Adipocyte (in vitro differentiated cells): ENCODE results near the gene LNX2.
A peak's percentile ranks its signal among the peaks of the same experiment; 100 is the strongest.

Experiments
- DNase-seq: peaks from one replicate; pipeline ENCODE4 v3.0.0-alpha.2; 2015; ENCODE audit warnings: low read depth
- H3K27me3 ChIP-seq: replicated peaks from 2 replicates; pipeline ENCODE4 v1.7.0; 2013; ENCODE audit warnings: mild to moderate bottlenecking, low read length, moderate library complexity; ENCODE audit not compliant: control insufficient read depth, insufficient read depth
- H3K36me3 ChIP-seq: 2 replicates; pipeline ENCODE4 v1.7.0; 2013; ENCODE audit warnings: low read length, mild to moderate bottlenecking, moderate library complexity; ENCODE audit not compliant: control insufficient read depth, insufficient read depth, severe bottlenecking
- H3K4me1 ChIP-seq: 2 replicates; pipeline ENCODE4 v1.7.0; 2013; ENCODE audit warnings: mild to moderate bottlenecking, low read length, moderate library complexity; ENCODE audit not compliant: control insufficient read depth, insufficient read depth
- H3K4me3 ChIP-seq: 2 replicates; pipeline ENCODE4 v1.7.0; 2013; ENCODE audit warnings: mild to moderate bottlenecking, low read length, moderate library complexity
- H3K9ac ChIP-seq: 2 replicates; pipeline ENCODE4 v1.7.0; 2013; ENCODE audit warnings: mild to moderate bottlenecking, low read length, moderate library complexity
- H3K9me3 ChIP-seq: 2 replicates; pipeline ENCODE4 v1.7.0; 2013; ENCODE audit warnings: mild to moderate bottlenecking, low read length, moderate library complexity; ENCODE audit not compliant: control insufficient read depth

LNX2 gene

DNA sequence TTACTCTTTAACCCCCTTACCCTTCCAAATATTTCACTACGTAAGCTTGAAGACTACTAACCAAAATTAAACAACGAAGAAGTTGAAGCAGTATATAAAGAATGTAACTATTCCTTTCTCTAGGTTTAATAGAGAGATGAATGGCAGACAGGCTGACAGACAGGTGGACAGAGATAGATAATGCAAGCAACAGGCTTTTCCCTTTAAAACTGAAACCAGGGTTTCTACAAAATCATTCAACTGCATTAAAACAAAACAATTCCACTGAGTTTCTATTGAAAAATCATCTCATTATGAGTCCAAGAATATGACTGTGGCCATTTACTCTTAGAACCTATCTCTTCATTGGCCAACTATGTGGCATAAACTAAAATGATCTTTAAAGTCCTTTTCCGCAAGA is 15.2 kb downstream of the LNX2 start:
- Histone ChIP-seq H3K27me3 (no peaks in the 10 kb centered on the region), H3K4me3 (no peak overlapping the region), H3K36me3 (no peaks in the 10 kb centered on the region), H3K9ac (no peak overlapping the region), H3K4me1 (peaks cover 21% of the 10 kb centered on the region), H3K9me3 (no peaks in the 10 kb centered on the region)
- DNase-seq = no peak

DNA sequence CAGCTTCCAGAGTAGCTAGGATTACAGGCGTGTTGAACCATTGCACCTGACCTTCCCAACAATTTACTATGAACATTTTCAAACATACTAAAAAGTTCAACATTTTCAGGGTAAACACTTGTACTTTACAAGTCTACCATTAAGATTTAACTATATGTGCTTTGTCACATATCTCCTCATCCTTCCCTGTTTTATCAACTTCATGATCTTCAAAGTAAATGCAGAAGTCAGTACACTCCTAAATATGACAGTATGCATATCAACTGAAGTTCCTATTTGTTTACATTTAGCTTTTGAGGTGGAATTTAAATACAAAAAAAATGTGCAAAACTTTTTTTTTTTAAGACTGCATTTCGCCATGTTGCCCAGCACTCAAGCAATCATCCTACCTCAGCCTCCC is 18.5 kb downstream of the LNX2 start:
- H3K4me1 ChIP-seq = peaks cover 21% of the 10 kb centered on the region
- H3K27me3 ChIP-seq = no peaks in the 10 kb centered on the region
- no peaks in the 10 kb centered on the region for H3K9me3 ChIP-seq
- no peak overlapping the region for H3K4me3 ChIP-seq
- H3K36me3 ChIP-seq = no peaks in the 10 kb centered on the region
- no peak overlapping the region for H3K9ac ChIP-seq
- DNase-seq = no peak

DNA sequence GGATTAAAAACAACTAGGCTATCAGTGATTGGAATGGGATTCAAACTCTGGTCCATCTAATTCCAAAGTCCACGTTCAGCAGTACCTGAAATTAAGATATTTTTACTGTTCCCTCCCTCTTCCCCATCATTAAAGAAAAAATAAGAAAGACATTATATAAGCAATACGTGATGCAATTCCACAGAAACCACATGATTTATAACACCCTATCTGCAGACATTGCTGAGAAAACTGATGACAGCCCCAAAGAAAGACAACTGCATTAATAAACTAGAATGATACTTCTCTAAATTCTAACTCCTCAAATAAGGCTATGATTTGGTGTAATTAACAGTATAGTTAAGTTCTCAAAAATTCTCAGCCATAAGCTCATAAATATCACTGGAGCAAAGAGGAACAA is 19.1 kb downstream of the LNX2 start:
- DNase-seq = no peak
- H3K27me3 ChIP-seq = no peaks in the 10 kb centered on the region
- H3K9me3 ChIP-seq = no peaks in the 10 kb centered on the region
- H3K4me3 ChIP-seq = no peak overlapping the region
- no peak overlapping the region for H3K9ac ChIP-seq
- H3K36me3 ChIP-seq = no peaks in the 10 kb centered on the region
- H3K4me1 ChIP-seq = peaks cover 18% of the 10 kb centered on the region

DNA sequence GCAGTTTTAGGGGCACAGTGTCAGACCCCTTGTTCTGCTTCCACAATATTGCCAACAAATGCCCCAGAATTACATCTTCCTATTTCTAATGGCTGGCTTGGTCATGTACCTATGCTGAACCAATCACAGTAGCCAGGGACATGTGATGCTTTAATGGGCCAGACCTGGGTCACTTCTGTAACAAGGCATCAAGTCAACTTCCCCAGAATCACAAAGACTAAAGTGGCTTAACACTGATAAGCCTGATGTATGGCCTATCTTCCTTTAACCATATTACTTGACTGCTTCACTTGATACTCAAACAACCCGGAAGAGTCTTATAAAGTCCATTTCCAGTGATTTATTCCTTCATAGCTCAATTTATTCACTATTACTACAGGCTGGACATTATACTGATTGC is 19.6 kb downstream of the LNX2 start:
- no peak overlapping the region for H3K9ac ChIP-seq
- no peaks in the 10 kb centered on the region for H3K36me3 ChIP-seq
- no peak overlapping the region for H3K4me3 ChIP-seq
- no peak for DNase-seq
- H3K4me1 ChIP-seq = peaks cover 14% of the 10 kb centered on the region
- H3K27me3 ChIP-seq = no peaks in the 10 kb centered on the region
- H3K9me3 ChIP-seq = no peaks in the 10 kb centered on the region

DNA sequence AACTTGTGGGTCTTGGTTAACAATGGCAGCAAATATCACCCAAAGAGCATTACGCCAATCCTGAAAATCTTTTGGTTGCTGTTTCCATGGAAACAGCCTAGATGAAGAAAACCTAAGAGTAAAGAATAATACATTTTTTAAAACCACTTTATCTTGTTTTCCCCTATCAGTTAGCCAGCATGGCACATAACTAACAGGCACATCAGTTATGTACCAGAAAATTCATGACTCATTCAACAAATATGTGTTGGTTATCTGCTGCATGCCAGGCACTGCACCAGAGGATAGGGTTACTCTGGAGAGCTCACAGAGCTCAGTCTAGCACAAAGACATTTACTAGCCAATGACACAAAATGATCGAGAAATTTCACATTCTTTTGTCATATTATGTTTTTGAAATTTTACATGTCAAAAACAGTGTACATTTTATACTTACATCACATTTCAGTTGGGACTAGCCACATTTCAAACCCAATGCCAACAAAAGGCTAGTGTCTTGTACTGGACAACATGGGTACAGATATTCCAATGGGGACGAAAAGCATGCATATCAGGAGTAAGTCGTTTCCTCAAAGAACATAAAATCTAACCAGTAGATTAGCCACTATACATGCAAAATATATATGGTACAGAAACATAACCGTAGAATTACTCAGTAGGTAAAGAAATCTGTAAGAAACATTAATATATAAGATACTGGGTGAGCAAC is 20.3 kb downstream of the LNX2 start:
- Histone ChIP-seq H3K4me3 (no peak overlapping the region), H3K9ac (no peak overlapping the region), H3K27me3 (no peaks in the 10 kb centered on the region), H3K36me3 (no peaks in the 10 kb centered on the region), H3K4me1 (peaks cover 7% of the 10 kb centered on the region), H3K9me3 (no peaks in the 10 kb centered on the region)
- DNase-seq = peak; percentile 76

DNA sequence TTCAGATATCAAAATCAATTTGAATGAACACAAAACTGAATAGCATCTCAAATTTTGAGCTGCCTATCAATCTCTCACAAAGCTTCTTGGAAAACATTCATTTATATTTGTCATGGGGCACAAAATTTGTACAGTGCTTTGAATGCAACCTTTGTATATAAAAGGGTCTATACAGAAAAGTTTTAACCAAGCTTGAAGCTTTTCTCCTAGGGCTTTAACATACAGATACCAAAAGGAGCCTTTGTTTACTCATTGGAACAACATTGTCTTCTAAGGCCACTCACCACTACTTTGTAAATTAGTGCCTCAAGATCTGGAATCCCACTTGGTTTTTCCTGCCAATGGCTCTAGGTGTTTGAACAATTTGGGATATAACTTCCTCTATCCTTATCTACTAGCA is 21.2 kb downstream of the LNX2 start:
- H3K4me1 ChIP-seq = peaks cover 7% of the 10 kb centered on the region
- no peak for DNase-seq
- H3K9ac ChIP-seq = no peak overlapping the region
- H3K9me3 ChIP-seq = no peaks in the 10 kb centered on the region
- H3K36me3 ChIP-seq = no peaks in the 10 kb centered on the region
- H3K4me3 ChIP-seq = no peak overlapping the region
- no peaks in the 10 kb centered on the region for H3K27me3 ChIP-seq

DNA sequence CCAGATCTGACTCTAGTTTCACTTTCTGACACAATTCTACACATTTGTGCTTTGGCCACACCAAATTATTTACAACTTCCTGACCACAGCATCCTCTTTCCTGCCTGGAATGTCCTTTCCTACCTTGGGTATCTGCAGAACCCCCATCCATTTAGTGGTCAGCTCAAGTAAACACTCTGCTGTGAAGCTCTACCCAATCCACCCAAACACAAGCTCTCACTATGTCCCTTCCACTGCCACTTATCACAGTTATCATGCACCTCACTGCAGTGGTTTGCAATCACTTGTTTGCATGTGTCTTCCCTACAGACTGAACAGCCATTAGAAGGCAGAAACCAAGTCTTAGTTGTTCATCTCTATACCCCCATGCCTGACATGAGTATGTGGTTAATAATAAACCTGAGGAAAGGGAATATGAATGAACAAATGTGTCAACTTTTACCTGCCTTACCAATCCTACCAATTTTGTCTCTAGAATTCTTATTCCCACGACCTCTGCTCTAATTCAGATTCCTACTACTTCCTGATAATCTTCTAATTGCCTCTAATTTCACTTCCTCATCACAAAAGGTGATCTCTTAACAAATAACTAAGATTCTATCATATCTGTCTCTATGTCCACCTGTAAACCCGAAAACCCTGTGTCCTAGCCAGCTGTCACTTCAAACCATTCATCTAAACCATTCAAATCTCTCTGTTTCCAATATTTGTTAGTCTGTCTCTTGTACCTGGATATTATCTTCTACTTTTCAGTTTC is 25.1 kb downstream of the LNX2 start:
- no peak for DNase-seq
- Histone ChIP-seq H3K4me3 (no peak overlapping the region), H3K9me3 (no peaks in the 10 kb centered on the region), H3K4me1 (peaks cover 7% of the 10 kb centered on the region), H3K27me3 (no peaks in the 10 kb centered on the region), H3K9ac (no peak overlapping the region), H3K36me3 (no peaks in the 10 kb centered on the region)

DNA sequence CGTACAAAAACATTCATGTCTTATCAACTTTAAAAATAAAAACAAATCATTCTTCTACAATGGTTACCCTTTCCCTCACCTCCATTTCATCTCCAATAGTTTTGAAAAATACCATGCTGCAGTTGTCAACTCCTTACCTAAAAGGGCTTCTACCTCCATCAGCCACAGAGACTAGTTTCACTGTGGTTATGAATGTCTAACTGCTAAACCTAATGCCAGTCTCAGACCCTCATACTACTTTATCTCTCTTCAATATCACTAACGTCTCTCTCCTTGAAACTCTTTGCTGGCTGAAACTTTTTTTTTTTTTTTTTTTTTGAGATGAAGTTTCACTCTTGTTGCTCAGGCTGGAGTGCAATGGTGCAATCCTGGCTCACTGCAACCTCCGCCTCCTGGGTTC is 27.1 kb downstream of the LNX2 start:
- H3K36me3 ChIP-seq = no peaks in the 10 kb centered on the region
- no peak overlapping the region for H3K9ac ChIP-seq
- no peak overlapping the region for H3K4me3 ChIP-seq
- H3K4me1 ChIP-seq = no peaks in the 10 kb centered on the region
- H3K9me3 ChIP-seq = no peaks in the 10 kb centered on the region
- DNase-seq = no peak
- no peaks in the 10 kb centered on the region for H3K27me3 ChIP-seq

DNA sequence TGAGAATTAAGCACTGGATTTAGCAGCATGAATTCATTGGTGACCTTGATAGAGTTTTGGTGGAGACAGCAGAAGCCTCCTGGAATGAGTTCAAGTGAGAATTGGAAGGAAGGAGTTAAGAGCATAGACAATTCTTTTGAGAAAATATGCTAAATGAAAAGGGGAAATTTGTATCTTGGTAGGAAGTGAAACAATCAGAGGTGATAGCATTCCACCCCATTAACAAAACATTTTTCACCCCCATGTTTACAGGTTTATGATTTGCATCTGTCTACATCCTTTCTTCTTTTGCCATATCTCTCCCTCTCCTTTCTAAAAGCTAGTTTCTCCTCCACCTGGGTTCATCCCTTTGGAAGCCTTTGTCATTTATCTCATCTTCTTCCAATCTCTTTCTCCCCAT is 27.5 kb downstream of the LNX2 start:
- Histone ChIP-seq H3K27me3 (no peaks in the 10 kb centered on the region), H3K36me3 (no peaks in the 10 kb centered on the region), H3K9ac (no peak overlapping the region), H3K9me3 (no peaks in the 10 kb centered on the region), H3K4me3 (no peak overlapping the region), H3K4me1 (no peaks in the 10 kb centered on the region)
- no peak for DNase-seq

DNA sequence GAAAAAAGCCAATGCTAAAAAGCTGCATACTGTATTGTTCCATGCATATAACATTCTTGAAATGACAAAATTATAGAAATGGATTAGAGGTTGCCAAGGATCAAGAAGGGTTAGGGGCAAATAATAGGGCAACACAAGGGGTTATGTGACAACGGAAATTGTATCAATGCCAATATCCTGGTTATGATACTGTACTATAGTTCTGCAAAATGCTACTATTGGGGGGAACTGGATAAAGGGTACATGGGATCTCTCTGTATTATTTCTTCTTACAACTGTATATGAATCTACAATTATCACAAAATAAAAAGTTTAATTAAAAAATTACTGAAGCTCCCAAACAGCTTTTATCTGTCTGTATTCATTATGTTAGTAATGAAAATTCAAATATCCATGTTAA is 31.9 kb downstream of the LNX2 start:
- Histone ChIP-seq H3K36me3 (no peaks in the 10 kb centered on the region), H3K9me3 (no peaks in the 10 kb centered on the region)

DNA sequence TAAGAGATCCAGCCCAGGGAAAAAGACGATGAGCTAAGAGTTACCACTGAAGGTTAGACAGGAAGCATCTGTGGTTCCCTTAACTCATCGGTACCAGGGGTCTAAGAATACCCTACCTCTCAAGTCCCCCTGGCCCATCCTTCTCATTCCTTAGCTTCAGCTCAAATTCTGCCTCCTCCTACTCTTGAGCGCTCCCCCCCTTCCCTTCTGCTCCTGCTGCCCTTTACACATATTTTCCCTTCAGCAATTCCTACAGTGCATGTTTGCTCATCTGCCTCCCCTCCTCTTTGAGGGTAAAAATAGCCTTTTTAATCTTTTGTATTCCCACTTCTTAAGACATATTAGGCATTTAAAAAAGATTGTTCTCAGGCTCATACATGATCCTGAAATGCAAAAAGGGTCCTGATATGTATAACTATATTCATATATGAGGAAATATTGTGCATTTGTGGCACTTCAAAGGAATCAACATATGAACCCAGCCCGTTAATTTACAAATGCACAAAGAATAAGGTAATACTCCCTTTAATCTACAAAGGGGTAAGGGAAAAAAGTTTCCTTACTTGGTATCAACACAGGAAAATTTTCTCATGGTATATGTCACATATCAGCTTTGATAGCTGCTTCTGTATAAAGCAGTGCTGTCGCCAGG is 33.1 kb downstream of the LNX2 start:
- no peaks in the 10 kb centered on the region for H3K27me3 ChIP-seq
- no peaks in the 10 kb centered on the region for H3K9me3 ChIP-seq
- no peaks in the 10 kb centered on the region for H3K36me3 ChIP-seq
- no peak for DNase-seq
- no peak overlapping the region for H3K9ac ChIP-seq
- H3K4me3 ChIP-seq = no peak overlapping the region
- H3K4me1 ChIP-seq = peaks cover 4% of the 10 kb centered on the region

More for the DNA sequence above, 31.9 kb downstream of the LNX2 start:
- no peak for DNase-seq
- Histone ChIP-seq H3K9ac (no peak overlapping the region), H3K4me3 (no peak overlapping the region), H3K4me1 (peaks cover 4% of the 10 kb centered on the region), H3K27me3 (no peaks in the 10 kb centered on the region)
